NCI-H1092 treated with DMSO at 0.1 percent for 48 hours (cell line): Measurements from ENCODE around the gene SLCO4A1.

Experiments used
- DNase-seq: peaks from one replicate; lab custom pipeline; 2025; lab: John Stamatoyannopoulos, UW

The SLCO4A1 gene

GRCh38 chr20:62701161-62702012 is 59.1 kb downstream of the SLCO4A1 start:
- no peak for DNase-seq

GRCh38 chr20:62702013-62702300 is 59.7 kb downstream of the SLCO4A1 start:
- no peak for DNase-seq

GRCh38 chr20:62702895-62703852 is 60.9 kb downstream of the SLCO4A1 start:
- DNase-seq, result no peak

- DNase-seq, result no peak
These were observed 61.5 kb downstream of the SLCO4A1 start for GRCh38 chr20:62703853-62704228.

- peak; percentile 79 for DNase-seq
These were observed 62.1 kb downstream of the SLCO4A1 start for GRCh38 chr20:62704341-62704948.

- DNase-seq, result no peak
These were observed 63.3 kb downstream of the SLCO4A1 start for GRCh38 chr20:62705627-62706026.

- DNase-seq, result no peak
These were observed 64.0 kb downstream of the SLCO4A1 start for GRCh38 chr20:62706344-62706743.

- DNase-seq, result no peak
These were observed 64.6 kb downstream of the SLCO4A1 start for GRCh38 chr20:62706857-62707256.

- no peak for DNase-seq
These were observed 65.1 kb downstream of the SLCO4A1 start for GRCh38 chr20:62707276-62707920.

GRCh38 chr20:62707921-62708521 is 65.7 kb downstream of the SLCO4A1 start:
- DNase-seq, result no peak

- DNase-seq, result no peak
These were observed 66.6 kb downstream of the SLCO4A1 start, which contains the start of gene NTSR1 for GRCh38 chr20:62708591-62709536. Gene NTSR1, plus strand, starts transcription at chr20:62708836. Its CDS starts 372 bp downstream, at chr20:62709208.

- DNase-seq, result no peak
These were observed 67.2 kb downstream of the SLCO4A1 start for GRCh38 chr20:62709537-62709905.

- no peak for DNase-seq
These were observed 68.0 kb downstream of the SLCO4A1 start for GRCh38 chr20:62710221-62710885.

GRCh38 chr20:62710886-62711702 is 68.8 kb downstream of the SLCO4A1 start:
- no peak for DNase-seq

- DNase-seq, result peak; percentile 80
These were observed 69.4 kb downstream of the SLCO4A1 start for GRCh38 chr20:62711703-62712101.

GRCh38 chr20:62712606-62713005 is 70.3 kb downstream of the SLCO4A1 start:
- no peak for DNase-seq

GRCh38 chr20:62714006-62714405 is 71.7 kb downstream of the SLCO4A1 start:
- no peak for DNase-seq

GRCh38 chr20:62714799-62715198 is 72.5 kb downstream of the SLCO4A1 start:
- DNase-seq, result no peak

GRCh38 chr20:62715201-62715600 is 72.9 kb downstream of the SLCO4A1 start:
- no peak for DNase-seq
